IPS-NIHi11 (cell line): ENCODE data around the gene ROPN1B.
A peak's percentile ranks its signal among the peaks of the same experiment; 100 is the strongest.

ENCODE experiments used
- DNase-seq: peaks from one replicate; pipeline ENCODE4 v3.0.0; 2012; ENCODE audit warnings: mixed read lengths, low spot score

ROPN1B gene

DNA sequence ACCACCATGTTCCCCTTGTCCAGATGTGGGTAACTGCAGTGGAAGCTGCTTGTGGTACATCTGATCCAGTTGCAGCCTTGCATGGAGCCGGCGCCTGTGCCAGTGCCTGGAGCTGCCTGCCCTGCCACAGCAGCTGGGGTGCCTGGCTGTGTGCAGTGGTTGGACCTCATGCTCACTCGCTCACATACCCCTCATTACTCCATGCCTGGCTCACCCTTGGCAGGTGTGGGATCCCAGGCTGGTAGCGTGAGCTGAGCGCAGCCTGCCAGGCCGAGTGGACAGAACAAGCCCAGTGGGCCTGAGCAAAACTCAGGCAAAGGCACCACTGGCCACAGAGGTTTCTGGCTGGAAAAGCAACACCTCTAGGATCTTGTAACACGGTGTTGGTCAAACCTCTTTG lies 35.7 kb downstream of the ROPN1B start:
- no peak for DNase-seq

DNA sequence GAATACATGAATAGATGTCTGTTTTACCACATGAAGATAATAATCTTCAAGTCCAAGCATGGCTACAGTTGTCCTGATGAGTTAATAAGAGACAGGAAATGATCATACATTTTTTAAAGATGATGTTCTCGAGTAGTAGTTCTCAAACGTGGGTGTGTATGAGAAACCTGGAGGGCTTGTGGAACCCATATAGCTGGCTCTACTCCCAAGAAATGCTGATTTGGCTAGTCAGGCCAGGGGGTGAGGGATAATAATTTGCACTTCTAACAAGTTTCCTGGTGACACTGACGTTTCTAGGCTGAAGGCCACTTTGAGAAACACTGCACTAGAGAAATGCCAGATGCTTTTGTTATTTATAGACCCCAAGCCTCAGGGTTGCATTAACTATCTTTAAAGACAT lies 37.0 kb downstream of the ROPN1B start:
- DNase-seq = no peak

- no peak for DNase-seq
Observed at GRCh38 chr3:126008219-126008618, 39.2 kb downstream of the ROPN1B start.

GRCh38 chr3:126009181-126009580 lies 40.2 kb downstream of the ROPN1B start:
- DNase-seq = no peak

DNA sequence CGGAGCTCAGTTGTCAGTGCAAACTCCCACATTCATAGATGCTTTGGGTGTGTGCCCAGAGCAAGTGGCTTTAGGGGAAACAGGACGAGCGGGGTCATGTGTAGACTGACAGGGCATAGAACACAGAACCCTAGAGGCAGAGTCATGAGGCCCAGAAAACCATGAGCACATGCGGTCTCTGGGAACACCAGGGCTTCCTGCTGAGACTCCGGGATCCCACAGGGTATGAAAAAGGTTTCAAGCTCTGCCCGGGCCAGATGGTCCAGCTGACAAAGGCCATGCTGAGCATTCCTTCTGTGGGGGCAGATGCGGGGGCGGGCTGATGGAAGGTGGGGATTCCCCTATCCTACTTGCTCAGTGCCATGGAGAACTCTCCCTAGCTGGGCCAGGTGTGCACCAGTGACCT lies 44.8 kb downstream of the ROPN1B start:
- peak; percentile 64 for DNase-seq

DNA sequence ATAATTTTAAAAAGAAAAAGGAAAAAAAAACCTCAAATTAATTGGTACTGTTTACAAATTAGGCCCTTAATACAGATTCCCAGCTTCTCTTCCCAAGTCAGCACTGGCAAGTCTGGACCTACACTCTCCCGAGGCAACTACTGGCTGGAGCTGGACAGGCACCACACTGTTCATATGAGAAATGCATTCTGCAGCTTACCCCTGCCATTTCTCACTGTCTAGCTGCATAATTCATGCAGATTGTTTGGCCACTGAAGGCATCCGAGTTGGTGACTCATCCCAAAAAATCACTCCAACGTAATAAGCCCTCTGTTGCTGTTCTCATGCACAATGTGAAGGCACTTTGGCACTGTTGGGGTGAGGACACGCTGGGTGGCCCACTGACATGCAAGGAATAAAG lies 45.3 kb downstream of the ROPN1B start:
- no peak for DNase-seq

- DNase-seq = no peak
Observed at GRCh38 chr3:126015075-126015474, 46.1 kb downstream of the ROPN1B start.

GRCh38 chr3:126016616-126017015 lies 47.6 kb downstream of the ROPN1B start:
- DNase-seq = no peak

DNA sequence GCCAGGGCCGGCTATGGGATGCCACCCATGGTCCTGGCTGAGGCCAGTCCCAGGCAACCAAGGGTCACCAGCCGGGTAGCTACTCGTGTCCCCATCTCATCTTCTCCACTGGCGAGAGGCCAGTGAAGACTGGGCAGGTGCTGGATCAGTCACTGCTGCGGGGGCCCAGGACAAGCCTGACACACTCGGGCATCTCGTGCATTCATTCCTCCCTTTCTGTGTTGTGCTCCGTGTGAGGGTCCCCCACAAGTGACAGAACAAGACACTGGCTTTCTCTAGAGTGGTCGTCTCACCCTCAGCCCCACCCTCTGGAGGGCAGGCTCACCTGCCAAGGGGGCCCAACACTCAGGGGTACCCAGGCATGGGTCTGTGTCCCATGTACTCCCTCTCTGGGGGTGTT lies 48.4 kb downstream of the ROPN1B start:
- DNase-seq = no peak

DNA sequence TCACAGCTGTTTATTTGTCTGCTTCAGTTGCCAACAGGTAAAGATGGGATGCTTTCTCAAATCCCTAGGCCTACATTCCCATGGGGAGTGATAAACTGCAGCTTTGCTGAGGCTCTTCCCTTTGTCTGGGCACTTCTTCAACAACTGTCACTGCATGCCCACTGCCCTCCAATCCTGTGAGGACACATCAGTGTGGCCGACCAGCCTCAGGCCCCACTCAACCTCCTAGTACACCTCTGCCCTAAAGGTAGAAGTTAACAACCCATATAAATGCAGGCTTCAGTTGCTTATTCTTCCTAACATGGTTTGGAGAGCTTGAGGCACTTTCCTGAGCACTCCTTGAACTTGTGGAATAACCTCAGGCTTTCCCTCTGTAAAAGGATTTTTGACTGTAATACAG lies 49.6 kb downstream of the ROPN1B start:
- DNase-seq = no peak

DNA sequence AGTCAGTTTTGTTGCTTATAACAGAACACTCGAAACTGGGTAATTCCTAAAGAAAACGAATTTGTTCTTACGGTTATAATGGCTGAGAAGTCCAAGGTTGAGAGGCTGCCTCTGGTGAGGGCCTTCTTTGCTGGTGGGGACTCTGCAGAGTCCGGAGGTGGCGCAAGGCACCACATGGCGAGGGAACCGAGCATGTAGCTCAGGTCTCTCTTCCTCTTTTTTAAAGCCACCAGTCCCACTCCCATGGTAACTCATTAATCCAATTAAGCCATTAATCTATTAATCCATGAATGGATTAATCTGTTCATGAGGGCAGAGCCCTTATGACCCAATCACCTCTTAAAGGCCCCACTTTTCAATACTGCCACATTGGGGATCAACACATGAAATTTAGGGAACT lies 50.0 kb downstream of the ROPN1B start:
- DNase-seq = no peak

DNA sequence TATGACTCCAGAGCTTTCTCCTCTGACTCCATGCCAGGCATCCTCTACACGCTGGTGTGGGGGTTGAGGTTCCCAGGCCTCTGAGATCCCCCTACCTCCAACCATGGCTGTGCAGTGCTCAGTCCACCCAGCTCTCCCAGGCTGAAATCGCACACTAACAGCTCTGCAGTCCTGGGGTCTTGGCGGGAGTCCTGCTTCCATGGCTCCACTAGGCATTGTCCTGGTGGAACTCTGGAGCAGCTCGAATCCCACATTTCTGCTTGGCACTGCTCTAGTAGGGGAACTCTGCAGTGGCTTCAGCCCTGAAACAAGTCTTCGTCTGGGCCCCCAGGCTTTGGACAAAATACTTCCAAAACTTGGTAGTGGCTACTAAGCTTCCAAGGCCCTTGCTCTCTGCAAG lies 50.7 kb downstream of the ROPN1B start:
- no peak for DNase-seq

- DNase-seq = no peak
Observed at GRCh38 chr3:126021224-126021623, 52.2 kb downstream of the ROPN1B start.

- DNase-seq = no peak
Observed at GRCh38 chr3:126021702-126022101, 52.7 kb downstream of the ROPN1B start.

DNA sequence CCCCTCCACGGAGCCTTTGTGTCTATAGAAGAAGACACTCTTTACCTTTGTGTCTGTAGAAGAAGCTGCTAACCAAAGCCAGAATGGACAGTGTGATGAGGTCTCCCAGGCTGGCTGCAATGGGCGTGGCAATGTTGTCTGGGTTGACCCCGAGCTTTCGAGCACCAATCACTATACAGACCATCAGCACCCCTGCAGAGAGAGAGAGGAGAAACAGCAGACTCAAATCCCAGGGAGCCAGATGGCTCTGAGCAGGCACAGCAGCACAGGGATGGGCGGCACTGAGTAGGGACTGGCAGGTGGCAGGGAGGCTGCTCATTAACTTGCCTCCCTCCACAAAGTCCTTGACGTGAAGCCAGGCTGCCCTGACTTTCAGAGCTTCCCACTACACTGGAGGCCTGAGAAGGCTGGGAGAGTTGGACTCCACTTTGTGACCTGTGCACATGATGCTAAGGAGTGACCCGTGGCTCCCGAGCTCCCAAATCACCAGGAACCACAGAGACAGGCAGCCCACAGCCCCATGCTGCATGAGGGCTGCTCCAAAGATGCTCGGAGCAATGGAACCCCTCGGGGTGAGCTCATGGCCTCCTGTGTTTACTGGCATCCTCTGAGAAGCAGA lies 53.9 kb downstream of the ROPN1B start:
- peak; percentile 25 for DNase-seq

DNA sequence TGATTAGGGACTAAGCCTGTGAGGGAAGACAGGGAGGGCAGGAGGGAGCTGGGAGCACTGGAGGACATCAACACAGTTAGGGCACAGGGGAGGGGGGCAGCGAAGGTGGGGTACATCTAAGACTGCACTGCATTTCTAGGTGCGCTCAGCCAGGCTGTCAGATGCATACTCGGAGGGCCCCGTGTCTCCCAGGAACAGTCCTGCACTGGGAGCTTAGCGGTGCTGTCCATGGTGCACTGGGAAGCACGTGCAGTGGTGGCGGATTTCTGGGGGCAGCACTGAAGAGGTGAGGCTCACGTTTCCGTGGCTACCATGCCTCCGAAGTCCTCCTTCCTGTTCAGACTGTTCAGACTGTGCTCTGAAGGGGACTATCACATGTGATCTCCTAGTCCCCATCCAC lies 54.4 kb downstream of the ROPN1B start:
- DNase-seq = peak; percentile 65

GRCh38 chr3:126024049-126024854 lies 55.3 kb downstream of the ROPN1B start:
- no peak for DNase-seq

DNA sequence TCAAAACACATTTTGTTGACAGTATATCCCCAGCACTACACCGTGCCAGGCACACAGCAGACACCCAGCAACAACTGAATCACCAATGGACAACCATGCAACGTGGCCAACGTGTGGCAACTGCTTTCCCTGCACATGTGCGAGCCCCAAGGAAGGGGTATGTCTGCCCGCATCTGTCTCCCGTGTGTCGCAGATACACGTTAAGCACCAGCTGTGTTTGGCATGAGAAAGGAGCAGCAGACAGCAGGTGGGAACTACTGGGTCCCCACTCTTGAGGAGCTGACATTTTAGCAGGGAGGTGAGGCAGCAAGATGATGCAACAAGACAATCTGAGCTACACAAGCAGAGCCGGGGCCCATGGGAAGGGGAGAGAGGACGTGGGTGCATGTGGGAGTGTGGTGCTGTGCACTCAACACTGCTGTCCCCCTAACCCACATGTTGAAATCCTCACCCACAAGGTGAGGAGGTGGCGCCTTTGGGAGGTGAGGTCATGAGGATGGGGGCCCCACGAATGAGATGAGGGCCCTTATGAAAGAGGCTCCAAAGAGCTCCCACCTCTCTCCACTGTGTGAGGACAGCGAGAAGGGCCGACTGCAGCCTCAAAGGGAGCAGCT lies 56.2 kb downstream of the ROPN1B start:
- DNase-seq = no peak

- no peak for DNase-seq
Observed at GRCh38 chr3:126025862-126026261, 56.9 kb downstream of the ROPN1B start.

GRCh38 chr3:126026277-126026751 lies 57.3 kb downstream of the ROPN1B start:
- no peak for DNase-seq

DNA sequence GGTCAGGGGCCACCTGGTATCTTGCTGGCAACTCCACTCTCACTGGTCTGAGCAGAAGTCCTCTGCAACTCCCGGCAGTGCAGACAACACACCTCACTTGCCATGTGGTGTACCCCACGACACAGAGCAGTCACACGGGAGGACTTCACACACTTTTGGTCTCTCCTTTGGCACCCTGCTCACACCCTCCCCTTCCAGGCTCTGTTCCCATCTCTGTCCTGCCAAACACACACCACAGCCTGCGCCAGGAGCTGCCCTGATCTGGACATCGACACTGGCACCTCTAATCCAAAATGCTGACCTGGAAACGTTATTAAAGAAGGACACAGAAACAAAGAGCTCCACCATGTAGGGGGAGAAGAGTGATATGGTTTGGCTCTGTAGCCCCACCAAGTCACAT lies 57.8 kb downstream of the ROPN1B start:
- DNase-seq = no peak

DNA sequence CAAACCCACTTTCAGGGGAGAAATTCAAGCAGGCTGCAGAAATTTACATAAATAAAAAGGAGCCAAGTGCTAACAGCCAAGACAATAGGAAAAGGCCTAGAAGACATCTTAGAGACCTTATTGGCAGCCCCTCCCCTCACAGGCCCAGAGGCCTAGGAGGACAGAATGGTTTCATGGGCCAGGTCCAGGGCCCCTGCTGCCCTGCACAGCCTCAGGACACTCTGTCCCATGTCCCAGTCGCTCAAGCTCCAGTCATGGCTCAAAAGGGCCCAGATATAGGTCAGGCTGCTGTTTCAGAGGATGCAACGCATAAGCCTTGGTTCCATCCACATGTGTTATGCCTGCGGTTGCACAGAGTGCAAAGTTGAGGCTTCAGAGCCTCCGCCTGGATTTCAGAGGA lies 59.1 kb downstream of the ROPN1B start:
- DNase-seq = no peak

DNA sequence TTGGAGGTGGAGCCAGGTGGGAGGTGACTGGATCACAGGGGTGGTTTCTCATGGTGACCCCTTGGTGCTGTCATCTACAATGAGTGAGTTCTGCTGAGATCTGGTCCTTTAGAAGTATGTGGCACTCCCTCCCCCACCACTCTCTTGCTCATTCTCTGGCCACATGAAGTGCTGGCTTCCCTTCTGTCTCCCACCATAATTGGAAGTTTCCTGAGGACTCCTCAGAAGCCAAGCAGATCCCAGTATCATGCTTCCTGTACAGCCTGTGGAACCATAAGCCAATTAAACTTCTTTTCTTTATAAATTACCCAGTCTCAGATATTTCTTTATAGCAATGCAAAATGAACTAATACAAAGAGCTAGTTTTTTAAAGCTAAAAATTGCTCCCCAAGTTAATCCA lies 60.3 kb downstream of the ROPN1B start:
- no peak for DNase-seq
